ENCODE measurements around the gene ZNRD2. TPM values are rescaled to one million over a fixed set of nuclear protein-coding genes. Genes with fewer than 3 reads are reported as not detected.
A peak's percentile ranks its signal among the peaks of the same experiment; 100 is the strongest.

Gene ZNRD2
- polyA plus RNA-seq, 3 donors, result 48.5 to 65.1 (median 56.2) TPM

DNA sequence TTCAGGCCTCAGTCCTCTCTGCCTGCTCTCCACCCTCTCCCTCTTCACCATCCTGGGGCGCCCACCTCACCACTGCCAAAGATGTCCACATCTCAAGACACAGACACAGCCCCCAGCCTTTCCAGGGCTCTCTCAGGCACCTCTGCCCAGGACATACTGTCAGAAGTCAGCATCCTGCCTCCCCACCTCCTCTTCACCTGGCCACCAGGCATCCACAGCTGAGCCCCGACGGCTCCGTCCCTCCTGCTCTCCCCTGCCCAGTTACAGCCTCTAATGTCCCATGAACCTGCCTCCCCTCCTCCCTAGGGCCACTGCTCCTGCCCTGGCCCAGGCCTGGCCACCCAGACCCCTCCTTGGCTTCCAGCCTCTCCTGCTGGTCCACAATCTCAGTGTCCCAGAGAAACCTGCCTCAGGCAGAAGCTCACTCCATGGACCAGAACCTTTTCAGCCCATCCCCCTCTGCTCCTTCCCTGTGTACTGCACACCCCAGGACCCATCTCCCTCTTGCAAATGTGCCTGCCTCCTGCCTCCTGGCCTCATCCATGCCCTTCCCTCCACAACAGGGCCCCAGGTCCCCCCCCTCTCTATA lies 15.3 kb upstream of the ZNRD2 start:
- H3K4me2 ChIP-seq (replicated peaks; ENCODE audit: extremely low read depth, low read length, poor library complexity, severe bottlenecking), result no peak overlapping the region
- peaks cover 53% of the 10 kb centered on the region for H3K4me1 Mint-ChIP-seq
- TF ChIP-seq, protein P1, sequence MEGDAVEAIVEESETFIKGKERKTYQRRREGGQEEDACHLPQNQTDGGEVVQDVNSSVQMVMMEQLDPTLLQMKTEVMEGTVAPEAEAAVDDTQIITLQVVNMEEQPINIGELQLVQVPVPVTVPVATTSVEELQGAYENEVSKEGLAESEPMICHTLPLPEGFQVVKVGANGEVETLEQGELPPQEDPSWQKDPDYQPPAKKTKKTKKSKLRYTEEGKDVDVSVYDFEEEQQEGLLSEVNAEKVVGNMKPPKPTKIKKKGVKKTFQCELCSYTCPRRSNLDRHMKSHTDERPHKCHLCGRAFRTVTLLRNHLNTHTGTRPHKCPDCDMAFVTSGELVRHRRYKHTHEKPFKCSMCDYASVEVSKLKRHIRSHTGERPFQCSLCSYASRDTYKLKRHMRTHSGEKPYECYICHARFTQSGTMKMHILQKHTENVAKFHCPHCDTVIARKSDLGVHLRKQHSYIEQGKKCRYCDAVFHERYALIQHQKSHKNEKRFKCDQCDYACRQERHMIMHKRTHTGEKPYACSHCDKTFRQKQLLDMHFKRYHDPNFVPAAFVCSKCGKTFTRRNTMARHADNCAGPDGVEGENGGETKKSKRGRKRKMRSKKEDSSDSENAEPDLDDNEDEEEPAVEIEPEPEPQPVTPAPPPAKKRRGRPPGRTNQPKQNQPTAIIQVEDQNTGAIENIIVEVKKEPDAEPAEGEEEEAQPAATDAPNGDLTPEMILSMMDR (IDR thresholded peaks at IDR 0.05), result no peak

DNA sequence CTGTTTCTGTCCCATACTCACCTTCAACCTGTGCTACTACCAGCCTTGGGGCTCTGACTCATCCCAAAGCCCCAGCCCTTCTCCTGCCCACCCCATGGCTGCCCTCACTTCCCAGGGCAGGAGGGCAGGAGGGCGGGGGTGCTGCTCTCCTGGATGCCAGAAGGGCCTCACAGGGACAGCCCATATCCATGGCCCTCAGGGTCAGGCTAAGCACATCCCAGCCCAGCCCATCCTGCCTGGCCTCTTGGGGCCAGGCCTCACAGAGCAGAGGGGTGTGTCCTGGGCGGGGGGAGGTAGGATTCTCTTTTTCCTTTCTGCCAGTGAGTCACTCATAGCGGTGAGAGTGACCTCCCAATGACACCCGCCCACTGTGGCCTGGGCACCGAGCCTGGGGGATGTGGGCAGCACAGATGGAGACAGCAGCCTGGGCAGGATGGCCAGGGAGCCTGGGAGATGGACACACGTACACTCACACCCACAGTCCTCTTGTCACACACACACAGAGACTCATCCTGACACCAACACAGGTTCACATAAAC lies 14.5 kb upstream of the ZNRD2 start:
- Histone ChIP-seq H3K4me2 (replicated peaks; ENCODE audit: extremely low read depth, low read length, poor library complexity, severe bottlenecking) (no peak overlapping the region), H3K79me2 (ENCODE audit: insufficient read depth, low read length) (no peaks in the 10 kb centered on the region), H3K27me3 (ENCODE audit: control insufficient read depth in 2 of 2, insufficient read depth in 2 of 2, low read length in 2 of 2) (peaks cover 0 to 29% of the 10 kb centered on the region in 2 donors), H3K4me3 (replicated peaks in 1 of 3; ENCODE audit: low read depth in 2 of 3, low read length in 3 of 3) (no peak overlapping the region), H3K9ac (ENCODE audit: insufficient read depth, low read length, poor library complexity, severe bottlenecking) (peak overlapping the region; percentile 27), H3K27ac (ENCODE audit: low read depth in 1 of 2, low read length in 2 of 2) (no peak overlapping the region), H3K4me1 (ENCODE audit: control insufficient read depth in 1 of 2, insufficient read depth in 2 of 2, low read length in 2 of 2) (peaks cover 26 to 59% of the 10 kb centered on the region in 2 donors), H2AFZ (ENCODE audit: insufficient read depth, low read depth, low read length, poor library complexity, severe bottlenecking) (no peak overlapping the region), H3K36me3 (replicated peaks in 1 of 2; ENCODE audit: control insufficient read depth in 1 of 2, insufficient read depth in 2 of 2, low read length in 2 of 2) (no peaks in the 10 kb centered on the region), H3K9me3 (replicated peaks in 1 of 2; ENCODE audit: control insufficient read depth in 1 of 2, insufficient read depth in 1 of 2, low read length in 2 of 2) (no peaks in the 10 kb centered on the region), H4K20me1 (ENCODE audit: insufficient read depth, low read length) (no peaks in the 10 kb centered on the region)
- DNase-seq, result peak; percentile 44 to 58 (median 50)
- TF ChIP-seq, protein P1 (IDR thresholded peaks at IDR 0.05), result no peak
- Mint-ChIP-seq H3K36me3 (peaks cover 0 to 9% of the 10 kb centered on the region in 2 donors), H3K27me3 (ENCODE audit: low read depth in 3 of 3) (peaks cover 21 to 42% (median 36%) of the 10 kb centered on the region in 3 donors), H3K4me3 (peak overlapping the region; percentile 42 to 53), H3K27ac (peak overlapping the region in 5 of 7 donors; percentile 17 to 79 (median 60)), H3K9me3 (peaks cover 0 to 2% (median 0%) of the 10 kb centered on the region in 7 donors), H3K4me1 (peaks cover 60% of the 10 kb centered on the region)
- no CpG with 5 or more reads among the region's 6 CpGs for WGBS (ENCODE audit: insufficient coverage)
- intact Hi-C loops (cut with micrococcal nuclease), result no loop called here

More for the DNA sequence above, 15.3 kb upstream of the ZNRD2 start:
- 73% methylated on average over 4 of the region's 4 CpGs for WGBS (ENCODE audit: insufficient coverage)
- peaks cover 26 to 59% of the 10 kb centered on the region in 2 donors for H3K4me1 ChIP-seq (ENCODE audit: control insufficient read depth in 1 of 2, insufficient read depth in 2 of 2, low read length in 2 of 2)
- H2AFZ ChIP-seq (ENCODE audit: insufficient read depth, low read depth, low read length, poor library complexity, severe bottlenecking), result no peak overlapping the region
- peaks cover 18 to 36% (median 29%) of the 10 kb centered on the region in 3 donors for H3K27me3 Mint-ChIP-seq (ENCODE audit: low read depth in 3 of 3)
- peaks cover 0 to 24% of the 10 kb centered on the region in 2 donors for H3K27me3 ChIP-seq (ENCODE audit: control insufficient read depth in 2 of 2, insufficient read depth in 2 of 2, low read length in 2 of 2)
- intact Hi-C loops (cut with micrococcal nuclease), result no loop called here
- no peak overlapping the region for H3K9ac ChIP-seq (ENCODE audit: insufficient read depth, low read length, poor library complexity, severe bottlenecking)
- H3K9me3 Mint-ChIP-seq, result peaks cover 0 to 2% (median 0%) of the 10 kb centered on the region in 7 donors
- H3K4me3 Mint-ChIP-seq, result peak overlapping the region in 1 of 2 donors; percentile 4
- H3K36me3 ChIP-seq (replicated peaks in 1 of 2; ENCODE audit: control insufficient read depth in 1 of 2, insufficient read depth in 2 of 2, low read length in 2 of 2), result no peaks in the 10 kb centered on the region
- H3K27ac ChIP-seq (ENCODE audit: low read depth in 1 of 2, low read length in 2 of 2), result no peak overlapping the region
- H4K20me1 ChIP-seq (ENCODE audit: insufficient read depth, low read length), result no peaks in the 10 kb centered on the region
- no peaks in the 10 kb centered on the region for H3K9me3 ChIP-seq (replicated peaks in 1 of 2; ENCODE audit: control insufficient read depth in 1 of 2, insufficient read depth in 1 of 2, low read length in 2 of 2)
- no peak overlapping the region for H3K4me3 ChIP-seq (replicated peaks in 1 of 3; ENCODE audit: low read depth in 2 of 3, low read length in 3 of 3)
- H3K79me2 ChIP-seq (ENCODE audit: insufficient read depth, low read length), result no peaks in the 10 kb centered on the region
- DNase-seq, result no peak
- peak overlapping the region in 4 of 7 donors; percentile 19 to 79 (median 65) for H3K27ac Mint-ChIP-seq
- H3K36me3 Mint-ChIP-seq, result peaks cover 0 to 9% of the 10 kb centered on the region in 2 donors
